Breast epithelium (tissue), 3 donors: ENCODE measurements around the gene MTURN.

ENCODE experiments used
- POLR2A ChIP-seq: fragments of 450-650 bp; IDR thresholded peaks from one replicate; pipeline ENCODE4 v1.6.1; 2016; ENCODE audit warnings: antibody characterized with exemption, mild to moderate bottlenecking, moderate library complexity
- POLR2AphosphoS5 ChIP-seq, 3 donors: sonication (generic); formaldehyde crosslinking; IDR thresholded peaks; one replicate each; pipeline ENCODE4 v1.6.1; 2017; ENCODE audit warnings: antibody characterized with exemption in 3 of 3
- TF ChIP-seq, protein P1 (sequence below), 3 donors: fragments of 450-650 bp; IDR thresholded peaks; one replicate each; pipeline ENCODE4 v1.5.1; 2016 to 2017; ENCODE audit warnings: antibody characterized with exemption in 3 of 3, mild to moderate bottlenecking in 3 of 3, moderate library complexity in 3 of 3

DNA sequence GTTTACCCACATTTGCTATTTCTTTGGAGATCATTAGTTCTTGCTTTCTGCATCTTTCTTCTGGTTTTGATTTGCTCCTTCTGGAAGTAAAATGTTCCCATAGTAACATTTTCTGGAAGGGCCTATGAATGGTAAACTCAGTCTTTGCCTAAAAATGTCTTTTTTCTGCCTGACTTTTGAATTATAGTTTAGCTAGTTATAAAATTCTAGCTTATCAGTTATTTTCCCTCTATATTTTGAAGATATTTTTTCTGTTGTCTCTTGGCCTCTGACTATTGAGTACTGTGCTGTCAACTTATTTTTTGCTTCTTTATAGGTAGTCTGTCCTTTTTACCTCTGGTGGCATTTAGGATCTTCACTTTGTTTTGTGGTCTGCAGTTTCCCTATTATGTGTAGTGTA lies 21.6 kb upstream of the MTURN start:
- TF ChIP-seq POLR2AphosphoS5 (IDR thresholded peaks at IDR 0.05) (no peak), POLR2A (no peak)
- TF ChIP-seq, protein P1, sequence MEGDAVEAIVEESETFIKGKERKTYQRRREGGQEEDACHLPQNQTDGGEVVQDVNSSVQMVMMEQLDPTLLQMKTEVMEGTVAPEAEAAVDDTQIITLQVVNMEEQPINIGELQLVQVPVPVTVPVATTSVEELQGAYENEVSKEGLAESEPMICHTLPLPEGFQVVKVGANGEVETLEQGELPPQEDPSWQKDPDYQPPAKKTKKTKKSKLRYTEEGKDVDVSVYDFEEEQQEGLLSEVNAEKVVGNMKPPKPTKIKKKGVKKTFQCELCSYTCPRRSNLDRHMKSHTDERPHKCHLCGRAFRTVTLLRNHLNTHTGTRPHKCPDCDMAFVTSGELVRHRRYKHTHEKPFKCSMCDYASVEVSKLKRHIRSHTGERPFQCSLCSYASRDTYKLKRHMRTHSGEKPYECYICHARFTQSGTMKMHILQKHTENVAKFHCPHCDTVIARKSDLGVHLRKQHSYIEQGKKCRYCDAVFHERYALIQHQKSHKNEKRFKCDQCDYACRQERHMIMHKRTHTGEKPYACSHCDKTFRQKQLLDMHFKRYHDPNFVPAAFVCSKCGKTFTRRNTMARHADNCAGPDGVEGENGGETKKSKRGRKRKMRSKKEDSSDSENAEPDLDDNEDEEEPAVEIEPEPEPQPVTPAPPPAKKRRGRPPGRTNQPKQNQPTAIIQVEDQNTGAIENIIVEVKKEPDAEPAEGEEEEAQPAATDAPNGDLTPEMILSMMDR (IDR thresholded peaks at IDR 0.05), result no peak
